Lung (tissue), 12 donors: Measurements from ENCODE around the gene DENND1C. TPM values are rescaled to one million over a fixed set of nuclear protein-coding genes. Genes with fewer than 3 reads are reported as not detected.

Experiments
- ATAC-seq: fragments of 200-7000 bp; cut with Tn5 transposase; one replicate; pipeline ENCODE4 v1.9.1; 2020; ENCODE audit warnings: moderate number of reproducible peaks; ENCODE audit not compliant: insufficient read depth, low FRiP score
- DNase-seq, 3 donors: peaks; one replicate each; pipeline ENCODE4 v3.0.0-alpha.2; 2013 to 2017
- H3K27ac ChIP-seq, 2 donors: one replicate each; pipeline ENCODE4 v1.5.1; 2013; ENCODE audit warnings: mild to moderate bottlenecking in 2 of 2, moderate library complexity in 2 of 2, control low read depth in 1 of 2, inconsistent platforms in 1 of 2, low read depth in 1 of 2, low read length in 1 of 2
- H3K27me3 ChIP-seq, 3 donors: one replicate each; pipeline ENCODE4 v1.5.1; 2013; ENCODE audit warnings: low read length in 2 of 3; ENCODE audit not compliant: control insufficient read depth in 3 of 3, insufficient read depth in 3 of 3
- H3K36me3 ChIP-seq, 4 donors: one replicate each; pipeline ENCODE4 v1.5.1; 2013; ENCODE audit warnings: low read length in 4 of 4, mild to moderate bottlenecking in 1 of 4, moderate library complexity in 1 of 4; ENCODE audit not compliant: control insufficient read depth in 4 of 4, insufficient read depth in 4 of 4
- H3K4me1 ChIP-seq, 5 donors: one replicate each; pipeline ENCODE4 v1.5.1; 2013; ENCODE audit warnings: low read length in 5 of 5, mild to moderate bottlenecking in 2 of 5, moderate library complexity in 1 of 5; ENCODE audit not compliant: control insufficient read depth in 5 of 5, insufficient read depth in 5 of 5
- H3K4me3 ChIP-seq: one replicate; pipeline ENCODE4 v1.5.1; 2013; ENCODE audit warnings: mild to moderate bottlenecking, control low read depth, moderate library complexity
- H3K9ac ChIP-seq, 2 donors: one replicate each; pipeline ENCODE4 v1.5.1; 2013; ENCODE audit warnings: low read length in 2 of 2, control low read depth in 1 of 2; ENCODE audit not compliant: insufficient read depth in 1 of 2
- H3K9me3 ChIP-seq, 4 donors: one replicate each; pipeline ENCODE4 v1.5.1; 2013; ENCODE audit warnings: low read length in 3 of 4, mild to moderate bottlenecking in 1 of 4, moderate library complexity in 1 of 4; ENCODE audit not compliant: control insufficient read depth in 4 of 4, insufficient read depth in 3 of 4
- WGBS, 2 donors: extraction: QIAGEN DNeasy Blood & Tissue Kit; methylation state at CpG; one replicate each; pipeline ENCODE4 v1.1.7; 2013; 5-methylcytosine and 5-hydroxymethylcytosine counted together
- polyA plus RNA-seq, 2 donors: library from polyadenylated mRNA; stranded (reverse); fragments of 200-250 nt; gene quantifications; one replicate each; pipeline ENCODE4 v1.2.1, GENCODE V29; 2013
- total RNA-seq, 2 donors: library from RNA; depleted of rRNA in 1 of 2; stranded (reverse); fragments of >200 nt in 1 of 2; gene quantifications; one replicate each; pipeline ENCODE4 v1.2.1, GENCODE V29; 2014 to 2021
- TF ChIP-seq, protein P1 (sequence below): IDR thresholded peaks from 2 replicates; pipeline ENCODE4 v1.5.1; 2012; ENCODE audit warnings: mild to moderate bottlenecking; ENCODE audit errors: control extremely low read depth, extremely low read depth
- donor health status: control.
- donor health status: control.
- donor health status: Bipolar disorder and iron deficiency.
- donor health status: healthy.
- donor health status: DM: yes; HTN: yes; CAD: no.

DENND1C gene
- total and polyA plus RNA-seq, 4 donors: 2.7 to 11.0 (median 9.3) TPM

DNA sequence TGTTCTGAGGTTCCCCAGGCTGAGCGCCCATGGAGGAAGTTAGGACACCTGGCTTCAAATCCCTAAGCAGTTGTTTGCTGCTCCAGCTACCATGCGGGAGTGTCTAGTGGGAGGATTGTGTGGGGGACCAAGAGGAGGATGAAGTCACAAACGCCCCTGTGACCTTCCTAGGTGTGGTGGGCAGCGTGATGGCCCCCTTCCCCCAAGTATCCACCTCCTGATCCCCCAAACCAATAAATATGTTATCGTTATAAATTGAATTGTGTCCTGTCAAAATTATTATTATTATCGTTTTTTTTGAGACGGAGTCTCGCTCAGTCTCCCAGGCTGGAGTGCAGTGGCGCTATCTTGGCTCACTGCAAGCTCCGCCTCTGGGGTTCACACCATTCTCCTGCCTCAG is 47.9 kb downstream of the DENND1C start, which contains the start of gene SLC25A41:
TSS of gene SLC25A41 (minus strand) at position 101 of the 400 bp plus-strand sequence. CDS start at position 31, 70 bp downstream.
- ATAC-seq (no peak), DNase-seq (no peak)
- TF ChIP-seq, protein P1, sequence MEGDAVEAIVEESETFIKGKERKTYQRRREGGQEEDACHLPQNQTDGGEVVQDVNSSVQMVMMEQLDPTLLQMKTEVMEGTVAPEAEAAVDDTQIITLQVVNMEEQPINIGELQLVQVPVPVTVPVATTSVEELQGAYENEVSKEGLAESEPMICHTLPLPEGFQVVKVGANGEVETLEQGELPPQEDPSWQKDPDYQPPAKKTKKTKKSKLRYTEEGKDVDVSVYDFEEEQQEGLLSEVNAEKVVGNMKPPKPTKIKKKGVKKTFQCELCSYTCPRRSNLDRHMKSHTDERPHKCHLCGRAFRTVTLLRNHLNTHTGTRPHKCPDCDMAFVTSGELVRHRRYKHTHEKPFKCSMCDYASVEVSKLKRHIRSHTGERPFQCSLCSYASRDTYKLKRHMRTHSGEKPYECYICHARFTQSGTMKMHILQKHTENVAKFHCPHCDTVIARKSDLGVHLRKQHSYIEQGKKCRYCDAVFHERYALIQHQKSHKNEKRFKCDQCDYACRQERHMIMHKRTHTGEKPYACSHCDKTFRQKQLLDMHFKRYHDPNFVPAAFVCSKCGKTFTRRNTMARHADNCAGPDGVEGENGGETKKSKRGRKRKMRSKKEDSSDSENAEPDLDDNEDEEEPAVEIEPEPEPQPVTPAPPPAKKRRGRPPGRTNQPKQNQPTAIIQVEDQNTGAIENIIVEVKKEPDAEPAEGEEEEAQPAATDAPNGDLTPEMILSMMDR: no peak
- Histone ChIP-seq H3K27me3 (no peaks in the 10 kb centered on the region), H3K4me1 (no peaks in the 10 kb centered on the region), H3K36me3 (no peaks in the 10 kb centered on the region), H3K9me3 (no peaks in the 10 kb centered on the region), H3K27ac (no peak within 1 kb of the TSS), H3K9ac (no peak within 1 kb of the TSS), H3K4me3 (no peak within 1 kb of the TSS)
- 91% methylated on average over 10 of the region's 10 CpGs for WGBS, 2 donors

DNA sequence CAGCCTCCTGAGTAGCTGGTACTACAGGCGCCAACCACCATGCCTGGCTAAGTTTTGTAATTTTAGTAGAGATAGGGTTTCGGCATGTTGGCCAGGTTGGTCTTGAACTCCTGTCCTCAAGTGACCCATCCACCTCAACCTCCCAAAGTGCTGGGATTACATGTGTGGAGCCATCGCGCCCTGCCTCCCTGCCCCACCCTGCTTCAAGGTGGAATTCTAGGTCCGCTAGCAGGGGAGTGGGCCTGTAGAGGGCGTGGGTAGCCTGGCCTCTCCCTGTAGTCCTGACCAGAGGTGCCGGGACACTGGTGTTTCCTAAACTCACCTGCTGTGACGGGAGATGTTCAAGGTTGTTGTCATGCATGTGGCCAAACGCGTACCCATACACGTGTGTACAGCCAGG is 48.4 kb downstream of the DENND1C start:
- Histone ChIP-seq H3K4me3 (no peak overlapping the region), H3K9ac (no peak overlapping the region), H3K27me3 (no peaks in the 10 kb centered on the region), H3K9me3 (no peaks in the 10 kb centered on the region), H3K27ac (no peak overlapping the region), H3K4me1 (no peaks in the 10 kb centered on the region), H3K36me3 (no peaks in the 10 kb centered on the region)
- DNase-seq (no peak), ATAC-seq (no peak)
- TF ChIP-seq, protein P1: no peak
- 90 to 93% methylated on average over 11 of the region's 11 CpGs for WGBS, 2 donors

DNA sequence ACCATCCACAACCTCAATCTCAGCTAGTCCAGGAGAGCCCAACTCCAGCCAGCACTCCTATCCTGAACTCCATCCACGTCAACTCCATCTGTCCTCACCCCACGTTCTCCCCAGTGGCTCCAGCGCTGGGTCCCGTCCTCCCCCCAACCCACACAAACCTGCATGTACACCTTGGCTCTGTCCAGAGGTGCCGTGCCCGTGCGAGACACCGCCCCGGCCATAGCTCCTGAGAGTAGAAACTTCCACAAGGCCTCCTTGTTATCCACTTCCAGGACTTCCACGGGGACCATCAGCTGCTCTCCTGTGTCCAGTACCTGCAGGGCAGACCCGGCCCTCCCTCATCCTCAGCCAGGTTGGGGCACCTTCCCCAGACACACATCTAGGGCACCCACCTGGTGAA is 49.7 kb downstream of the DENND1C start:
- no peak overlapping the region for H3K27ac ChIP-seq
- ATAC-seq (no peak), DNase-seq (no peak)
- 88 to 93% methylated on average over 11 of the region's 11 CpGs for WGBS, 2 donors
- H3K4me3 ChIP-seq: no peak overlapping the region
- H3K9ac ChIP-seq: no peak overlapping the region
- H3K4me1 ChIP-seq: no peaks in the 10 kb centered on the region
- TF ChIP-seq, protein P1: no peak
- H3K27me3 ChIP-seq: no peaks in the 10 kb centered on the region
- H3K36me3 ChIP-seq: no peaks in the 10 kb centered on the region
- no peaks in the 10 kb centered on the region for H3K9me3 ChIP-seq
